Rectal smooth muscle tissue (tissue), 1 donor: ENCODE measurements around the gene ADGRL3.
"Not testable (repeated sequence)": the region's sequence is repeated elsewhere in the genome, so short reads cannot be mapped to it uniquely, and the experiment has no call there.

Experiments used
- H3K27ac ChIP-seq: one replicate; pipeline ENCODE4 v1.7.0; 2013; ENCODE audit warnings: low read depth, low read length, inconsistent platforms
- H3K27me3 ChIP-seq: one replicate; pipeline ENCODE4 v1.7.0; 2013; ENCODE audit warnings: low read length; ENCODE audit not compliant: control insufficient read depth, insufficient read depth
- H3K36me3 ChIP-seq: one replicate; pipeline ENCODE4 v1.7.0; 2013; ENCODE audit warnings: low read length; ENCODE audit not compliant: control insufficient read depth, insufficient read depth
- H3K4me1 ChIP-seq: one replicate; pipeline ENCODE4 v1.7.0; 2013; ENCODE audit warnings: low read length; ENCODE audit not compliant: control insufficient read depth, insufficient read depth
- H3K4me3 ChIP-seq: one replicate; pipeline ENCODE4 v1.7.0; 2013; ENCODE audit warnings: low read length
- H3K9ac ChIP-seq: one replicate; pipeline ENCODE4 v1.7.0; 2013; ENCODE audit warnings: low read length

The ADGRL3 gene

DNA sequence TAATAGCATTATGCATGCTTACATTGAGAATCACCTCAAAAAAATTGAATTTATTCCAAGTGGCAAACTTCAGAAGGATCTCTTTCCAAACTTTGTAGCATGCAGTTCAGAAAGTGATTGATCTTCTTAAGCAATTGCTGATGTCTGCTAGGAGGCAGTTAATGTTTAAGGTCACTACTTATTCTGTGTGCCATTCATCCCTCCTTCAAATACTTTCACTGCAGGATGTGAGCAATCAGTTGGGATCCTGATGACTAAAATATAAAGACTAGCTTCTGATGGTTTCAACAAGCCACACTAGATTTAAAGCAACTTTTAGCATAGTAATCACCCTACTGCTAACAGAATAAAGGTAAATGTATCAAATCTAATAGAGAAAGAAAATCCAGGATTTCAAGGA lies 414.1 kb downstream of the ADGRL3 start:
- Histone ChIP-seq H3K4me1 (no peaks in the 10 kb centered on the region), H3K27ac (no peak overlapping the region), H3K27me3 (no peaks in the 10 kb centered on the region), H3K9ac (no peak overlapping the region), H3K36me3 (no peaks in the 10 kb centered on the region), H3K4me3 (no peak overlapping the region)

DNA sequence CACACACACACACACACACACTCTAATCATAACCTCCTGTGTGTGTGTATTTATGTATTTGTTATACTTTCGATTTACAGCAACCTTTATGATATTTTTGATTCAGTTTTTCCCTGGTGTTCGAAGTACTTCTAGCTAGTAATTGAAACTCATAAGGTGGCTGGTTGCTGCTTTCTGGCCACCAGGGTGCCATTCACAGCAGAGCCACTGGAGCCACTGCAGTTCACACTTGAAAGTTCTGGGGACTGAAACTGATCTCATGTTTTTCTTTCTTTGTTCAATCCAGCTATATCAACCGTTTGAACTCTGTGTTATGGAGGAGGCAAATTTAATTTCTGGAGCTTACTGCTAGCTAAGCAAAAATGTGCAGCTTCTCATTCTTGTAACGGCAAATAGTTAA lies 419.4 kb downstream of the ADGRL3 start:
- no peaks in the 10 kb centered on the region for H3K27me3 ChIP-seq
- H3K4me3 ChIP-seq, result no peak overlapping the region
- no peaks in the 10 kb centered on the region for H3K36me3 ChIP-seq
- no peak overlapping the region for H3K9ac ChIP-seq
- H3K27ac ChIP-seq, result no peak overlapping the region
- H3K4me1 ChIP-seq, result no peaks in the 10 kb centered on the region

DNA sequence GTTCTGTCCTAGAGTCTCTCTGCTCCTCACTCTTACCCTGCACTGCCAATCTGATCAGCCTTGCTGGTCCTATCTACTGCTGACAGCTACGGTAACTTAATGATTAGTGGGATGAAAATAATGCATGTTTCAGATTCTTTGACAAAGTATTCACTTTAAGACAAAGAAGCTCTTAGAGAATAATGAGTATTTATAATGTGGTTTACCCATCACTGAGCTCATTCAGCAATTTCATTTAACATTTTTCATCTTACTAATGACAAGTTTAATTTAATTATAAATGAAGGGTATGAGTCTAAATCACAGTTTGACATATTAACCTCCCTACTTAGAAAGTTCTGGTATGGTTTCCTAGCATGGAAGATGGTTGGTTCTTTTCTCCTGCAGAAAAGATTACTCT lies 428.2 kb downstream of the ADGRL3 start:
- no peak overlapping the region for H3K9ac ChIP-seq
- no peak overlapping the region for H3K4me3 ChIP-seq
- no peaks in the 10 kb centered on the region for H3K27me3 ChIP-seq
- H3K4me1 ChIP-seq, result no peaks in the 10 kb centered on the region
- H3K36me3 ChIP-seq, result no peaks in the 10 kb centered on the region
- H3K27ac ChIP-seq, result no peak overlapping the region

DNA sequence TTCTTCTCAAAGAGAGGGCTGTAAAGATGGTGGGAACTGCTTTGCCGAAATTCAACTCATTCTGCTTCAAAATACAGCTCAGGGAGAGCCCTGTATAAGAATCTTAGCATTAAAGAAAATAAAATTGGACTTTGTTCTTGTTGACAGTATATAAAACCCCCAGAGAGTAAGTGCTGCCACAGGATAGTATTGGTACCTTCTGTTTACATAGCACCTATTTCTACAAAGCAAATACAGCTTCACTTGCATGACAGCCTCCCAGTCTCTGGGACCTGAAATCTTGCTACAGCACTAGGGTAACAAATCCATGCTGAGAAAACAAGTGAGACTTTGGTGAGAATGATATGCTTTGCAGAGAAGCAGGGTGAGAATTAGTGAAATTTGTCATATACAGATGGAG lies 428.6 kb downstream of the ADGRL3 start:
- Histone ChIP-seq H3K27ac (no peak overlapping the region), H3K4me3 (no peak overlapping the region), H3K4me1 (no peaks in the 10 kb centered on the region), H3K36me3 (no peaks in the 10 kb centered on the region), H3K9ac (no peak overlapping the region), H3K27me3 (no peaks in the 10 kb centered on the region)

DNA sequence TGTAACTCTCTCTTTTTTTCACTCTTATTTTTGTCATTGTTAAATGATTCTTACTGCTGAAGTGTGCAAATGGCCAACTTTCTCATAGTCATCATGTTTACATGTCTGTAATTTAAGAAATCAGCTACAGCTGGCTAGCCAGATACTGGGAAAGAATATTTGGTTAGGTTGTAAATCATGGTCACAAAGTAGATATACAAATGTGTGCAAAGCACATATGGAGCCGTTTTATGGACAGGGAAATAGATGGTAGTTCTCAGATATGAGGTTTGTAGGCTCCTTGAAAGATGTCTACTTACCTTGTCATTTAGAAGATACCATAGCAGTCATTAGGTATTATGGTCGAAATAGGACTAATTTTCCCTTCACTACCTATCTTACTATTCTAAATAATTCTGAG lies 430.4 kb downstream of the ADGRL3 start:
- Histone ChIP-seq H3K4me3 (no peak overlapping the region), H3K36me3 (no peaks in the 10 kb centered on the region), H3K27me3 (no peaks in the 10 kb centered on the region), H3K27ac (no peak overlapping the region), H3K9ac (no peak overlapping the region), H3K4me1 (no peaks in the 10 kb centered on the region)

DNA sequence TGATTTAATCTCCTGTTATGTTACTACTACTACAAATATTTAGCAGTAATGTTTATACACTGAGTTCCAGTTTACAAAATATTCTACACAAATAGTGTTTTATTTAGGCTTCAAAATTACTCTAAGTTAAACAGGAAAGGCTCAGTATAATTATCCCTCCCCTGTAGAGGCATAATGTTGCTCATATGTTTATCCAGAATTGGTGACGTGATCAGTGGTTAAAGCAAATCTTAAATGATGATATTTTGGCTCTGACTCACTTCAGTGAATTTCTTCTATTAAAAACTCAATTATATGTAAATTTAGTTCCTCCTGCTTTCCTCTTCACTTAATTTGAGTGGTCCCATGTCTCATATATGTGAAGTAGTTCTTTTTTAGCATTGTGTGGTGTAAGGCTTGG lies 438.5 kb downstream of the ADGRL3 start:
- Histone ChIP-seq H3K27me3 (no peaks in the 10 kb centered on the region), H3K36me3 (no peaks in the 10 kb centered on the region), H3K4me1 (no peaks in the 10 kb centered on the region), H3K9ac (no peak overlapping the region), H3K4me3 (no peak overlapping the region), H3K27ac (no peak overlapping the region)

DNA sequence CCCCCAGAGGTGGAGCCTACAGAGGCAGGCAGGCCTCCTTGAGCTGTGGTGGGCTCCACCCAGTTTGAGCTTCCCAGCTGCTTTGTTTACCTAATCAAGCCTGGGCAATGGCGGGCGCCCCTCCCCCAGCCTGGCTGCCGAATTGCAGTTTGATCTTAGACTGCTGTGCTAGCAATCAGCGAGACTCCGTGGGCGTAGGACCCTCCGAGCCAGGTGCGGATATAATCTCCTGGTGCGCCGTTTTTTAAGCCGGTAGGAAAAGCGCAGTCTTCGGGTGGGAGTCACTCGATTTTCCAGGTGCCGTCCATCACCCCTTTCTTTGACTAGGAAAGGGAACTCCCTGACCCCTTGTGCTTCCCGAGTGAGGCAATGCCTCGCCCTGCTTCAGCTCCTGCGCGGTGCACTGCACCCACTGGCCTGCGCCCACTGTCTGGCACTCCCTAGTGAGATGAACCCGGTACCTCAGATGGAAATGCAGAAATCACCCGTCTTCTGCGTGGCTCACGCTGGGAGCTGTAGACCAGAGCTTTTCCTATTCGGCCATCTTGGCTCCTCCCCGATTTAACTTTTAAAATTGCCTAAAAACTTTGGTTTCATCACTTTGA lies 446.7 kb downstream of the ADGRL3 start:
- not testable (repeated sequence) for H3K27ac ChIP-seq, H3K4me1 ChIP-seq

DNA sequence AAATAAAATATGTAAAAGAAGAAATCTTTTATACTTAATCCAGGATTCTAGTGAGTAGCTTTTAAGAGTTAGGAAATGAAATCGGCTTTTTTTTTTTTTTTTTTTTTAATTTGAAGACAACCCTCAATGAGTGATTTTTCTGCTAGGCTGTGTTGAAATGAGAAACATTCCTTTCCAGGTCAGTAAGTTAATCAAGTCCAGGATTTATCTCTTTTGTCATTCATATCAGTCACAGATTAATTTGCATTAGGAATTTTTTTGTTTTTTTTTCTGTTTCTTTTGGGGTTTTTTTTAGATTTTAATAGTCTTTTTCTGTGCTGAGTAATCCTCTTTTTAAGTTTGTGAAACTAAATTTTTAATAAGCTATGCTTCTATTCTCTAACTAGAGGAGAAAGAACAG lies 448.1 kb downstream of the ADGRL3 start:
- H3K27me3 ChIP-seq, result no peaks in the 10 kb centered on the region
- no peak overlapping the region for H3K9ac ChIP-seq

More for the DNA sequence above, 446.7 kb downstream of the ADGRL3 start:
- not testable (repeated sequence) for H3K27me3 ChIP-seq, H3K36me3 ChIP-seq, H3K9ac ChIP-seq, H3K4me3 ChIP-seq

DNA sequence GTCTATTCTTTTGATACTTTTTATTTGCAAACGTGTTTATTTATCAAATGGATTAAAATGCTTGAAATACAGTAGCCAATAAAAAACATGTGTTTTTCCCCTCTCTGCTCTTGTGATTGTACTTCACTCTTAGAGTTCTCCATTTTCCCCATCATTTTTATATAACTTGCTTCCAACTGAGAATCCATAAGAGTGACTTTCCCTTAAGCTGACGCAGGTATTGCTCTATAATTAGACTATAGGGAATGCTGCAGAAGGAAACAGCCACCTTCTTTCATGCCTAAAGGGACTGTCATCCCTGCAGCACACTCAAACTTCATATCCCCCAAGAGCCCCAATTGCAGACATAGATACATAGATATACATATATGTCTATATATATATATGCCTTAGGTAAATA lies 456.9 kb downstream of the ADGRL3 start:
- H3K9ac ChIP-seq, result no peak overlapping the region
- no peak overlapping the region for H3K27ac ChIP-seq
- no peaks in the 10 kb centered on the region for H3K27me3 ChIP-seq
- no peak overlapping the region for H3K4me3 ChIP-seq
- no peaks in the 10 kb centered on the region for H3K4me1 ChIP-seq
- no peaks in the 10 kb centered on the region for H3K36me3 ChIP-seq

More for the DNA sequence above, 448.1 kb downstream of the ADGRL3 start:
- Histone ChIP-seq H3K36me3 (no peaks in the 10 kb centered on the region), H3K27ac (no peak overlapping the region), H3K4me1 (no peaks in the 10 kb centered on the region), H3K4me3 (no peak overlapping the region)

DNA sequence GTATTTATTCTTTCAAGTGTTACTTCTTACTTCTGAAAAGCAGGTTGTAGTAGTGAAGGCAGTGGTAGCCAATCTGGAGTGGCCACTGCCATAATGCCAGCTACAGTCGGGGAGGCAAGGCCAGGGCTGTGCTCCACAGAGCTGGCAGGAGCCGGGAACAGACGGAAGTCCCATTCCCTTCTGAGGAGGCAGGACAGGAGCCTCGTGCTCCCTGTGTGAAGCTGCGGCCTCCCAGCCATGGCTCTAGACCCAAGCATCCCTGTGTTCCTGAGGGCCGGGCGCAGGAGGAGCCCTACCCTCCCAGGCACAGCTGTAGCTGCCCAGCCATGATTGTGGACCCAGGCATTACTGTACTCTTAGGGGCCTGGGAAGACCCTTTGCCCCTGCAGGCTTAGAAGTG lies 461.8 kb downstream of the ADGRL3 start:
- Histone ChIP-seq H3K27ac (no peak overlapping the region), H3K27me3 (no peaks in the 10 kb centered on the region), H3K36me3 (no peaks in the 10 kb centered on the region), H3K4me1 (no peaks in the 10 kb centered on the region), H3K9ac (no peak overlapping the region), H3K4me3 (no peak overlapping the region)

DNA sequence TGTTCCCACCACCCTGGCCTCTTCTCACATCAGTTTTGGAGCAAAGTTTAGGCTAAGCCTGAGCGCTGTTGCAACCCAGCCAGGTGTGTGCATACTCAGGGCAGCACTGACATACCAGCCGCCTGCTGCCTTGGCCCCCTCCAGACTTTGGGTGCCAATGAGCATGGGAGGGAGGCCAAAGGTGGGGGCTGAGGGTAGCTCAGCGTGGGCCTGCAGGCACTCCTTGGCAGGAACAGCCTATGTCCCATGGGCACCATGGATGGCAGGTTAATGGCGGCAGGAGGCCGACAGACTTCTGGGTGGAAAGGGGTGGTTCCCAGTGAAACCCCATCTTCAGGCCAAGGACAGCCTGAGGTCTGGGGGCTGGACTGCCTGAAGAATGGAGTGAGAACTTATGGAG lies 462.2 kb downstream of the ADGRL3 start:
- Histone ChIP-seq H3K36me3 (no peaks in the 10 kb centered on the region), H3K4me3 (no peak overlapping the region), H3K27me3 (no peaks in the 10 kb centered on the region), H3K4me1 (no peaks in the 10 kb centered on the region), H3K27ac (no peak overlapping the region), H3K9ac (no peak overlapping the region)

DNA sequence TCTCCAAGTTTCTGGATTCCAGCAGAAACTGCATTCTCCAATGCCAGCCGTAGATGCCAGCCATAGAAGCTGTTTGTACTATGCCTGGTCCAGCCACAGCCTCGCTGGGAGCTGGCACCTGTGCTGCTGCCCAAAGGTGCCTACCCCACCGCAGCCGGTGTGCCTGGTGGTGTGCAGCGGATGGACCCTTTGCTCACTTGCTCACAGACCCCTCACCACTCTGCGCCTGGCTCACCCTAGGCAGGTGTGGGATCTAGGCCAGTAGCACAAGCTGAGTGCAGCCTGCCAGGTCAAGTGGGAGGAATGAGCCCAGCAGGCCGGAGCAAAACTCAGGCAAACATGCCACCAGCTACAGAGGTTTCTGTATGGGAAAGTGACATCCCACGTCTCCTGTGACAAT lies 463.2 kb downstream of the ADGRL3 start:
- no peaks in the 10 kb centered on the region for H3K27me3 ChIP-seq
- H3K36me3 ChIP-seq, result no peaks in the 10 kb centered on the region
- H3K4me3 ChIP-seq, result no peak overlapping the region
- no peak overlapping the region for H3K27ac ChIP-seq
- no peak overlapping the region for H3K9ac ChIP-seq
- no peaks in the 10 kb centered on the region for H3K4me1 ChIP-seq

DNA sequence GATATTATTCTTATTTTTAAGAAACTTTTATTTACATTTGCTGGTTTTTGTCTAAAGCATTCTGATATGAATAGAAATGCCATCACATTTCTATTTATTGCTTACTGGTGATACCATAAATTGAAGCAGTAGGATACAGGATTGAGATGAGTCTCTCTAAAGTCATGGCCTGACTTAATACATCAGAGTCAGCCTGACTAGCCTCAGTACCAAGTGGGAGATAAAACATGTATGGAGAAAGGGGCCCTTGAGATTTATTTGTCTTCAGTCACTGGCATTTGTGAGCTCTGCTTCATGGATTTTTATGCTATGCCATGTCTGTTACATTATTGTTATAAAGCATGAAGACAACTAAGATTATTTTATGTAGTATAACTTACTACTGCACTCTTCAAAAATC lies 465.5 kb downstream of the ADGRL3 start:
- Histone ChIP-seq H3K4me3 (no peak overlapping the region), H3K27ac (no peak overlapping the region), H3K9ac (no peak overlapping the region), H3K4me1 (no peaks in the 10 kb centered on the region), H3K27me3 (no peaks in the 10 kb centered on the region), H3K36me3 (no peaks in the 10 kb centered on the region)
